ENCODE data around the gene PSAP. TPM values are rescaled to one million over a fixed set of nuclear protein-coding genes. Genes with fewer than 3 reads are reported as not detected.
A peak's percentile ranks its signal among the peaks of the same experiment; 100 is the strongest.

PSAP gene
- total RNA-seq, 1 donor from 2014 or later, result 1,262 TPM

DNA sequence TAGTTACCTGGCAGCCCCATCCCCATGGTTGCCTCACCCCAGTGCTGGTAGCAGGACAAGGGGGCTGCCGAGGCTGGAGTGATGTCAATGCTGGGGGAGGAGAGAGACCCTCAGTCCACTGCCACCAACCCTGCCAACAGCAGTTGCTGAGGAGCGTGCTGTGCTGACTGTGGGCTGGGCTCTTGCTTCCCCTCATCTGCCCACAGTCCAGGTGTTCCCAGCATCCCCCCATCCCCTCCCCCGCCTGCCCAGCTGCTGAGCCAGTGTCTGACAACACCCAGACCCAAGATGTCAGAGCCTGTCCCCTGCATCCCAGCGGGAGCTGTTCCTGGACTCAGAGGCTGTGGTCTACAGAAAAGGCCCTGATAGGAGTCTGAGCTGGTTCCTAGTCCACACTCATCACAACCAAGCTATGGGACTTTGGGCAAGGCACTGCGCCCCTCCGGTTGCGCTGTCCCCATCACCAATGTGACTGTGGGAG, 14.6 kb upstream of the PSAP start:
- Mint-ChIP-seq H3K27me3 (ENCODE audit: unreplicated experiment) (no peaks in the 10 kb centered on the region), H3K4me1 (ENCODE audit: unreplicated experiment) (peaks cover 23% of the 10 kb centered on the region)

GRCh38 chr10:71864911-71865361, 13.9 kb upstream of the PSAP start:
- Mint-ChIP-seq H3K27ac (ENCODE audit: unreplicated experiment) (no peak overlapping the region), H3K9me3 (ENCODE audit: unreplicated experiment) (no peaks in the 10 kb centered on the region), H3K36me3 (ENCODE audit: unreplicated experiment) (no peaks in the 10 kb centered on the region), H3K4me1 (ENCODE audit: unreplicated experiment) (peaks cover 30% of the 10 kb centered on the region), H3K4me3 (ENCODE audit: unreplicated experiment) (no peak overlapping the region), H3K27me3 (ENCODE audit: unreplicated experiment) (no peaks in the 10 kb centered on the region)
- no peak for DNase-seq (ENCODE audit: extremely low spot score, unreplicated experiment)
- TF ChIP-seq, protein P1, sequence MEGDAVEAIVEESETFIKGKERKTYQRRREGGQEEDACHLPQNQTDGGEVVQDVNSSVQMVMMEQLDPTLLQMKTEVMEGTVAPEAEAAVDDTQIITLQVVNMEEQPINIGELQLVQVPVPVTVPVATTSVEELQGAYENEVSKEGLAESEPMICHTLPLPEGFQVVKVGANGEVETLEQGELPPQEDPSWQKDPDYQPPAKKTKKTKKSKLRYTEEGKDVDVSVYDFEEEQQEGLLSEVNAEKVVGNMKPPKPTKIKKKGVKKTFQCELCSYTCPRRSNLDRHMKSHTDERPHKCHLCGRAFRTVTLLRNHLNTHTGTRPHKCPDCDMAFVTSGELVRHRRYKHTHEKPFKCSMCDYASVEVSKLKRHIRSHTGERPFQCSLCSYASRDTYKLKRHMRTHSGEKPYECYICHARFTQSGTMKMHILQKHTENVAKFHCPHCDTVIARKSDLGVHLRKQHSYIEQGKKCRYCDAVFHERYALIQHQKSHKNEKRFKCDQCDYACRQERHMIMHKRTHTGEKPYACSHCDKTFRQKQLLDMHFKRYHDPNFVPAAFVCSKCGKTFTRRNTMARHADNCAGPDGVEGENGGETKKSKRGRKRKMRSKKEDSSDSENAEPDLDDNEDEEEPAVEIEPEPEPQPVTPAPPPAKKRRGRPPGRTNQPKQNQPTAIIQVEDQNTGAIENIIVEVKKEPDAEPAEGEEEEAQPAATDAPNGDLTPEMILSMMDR (IDR thresholded peaks at IDR 0.05), result no peak

More for the DNA sequence above, 14.6 kb upstream of the PSAP start:
- H3K27ac Mint-ChIP-seq (ENCODE audit: unreplicated experiment), result no peak overlapping the region
- H3K4me3 Mint-ChIP-seq (ENCODE audit: unreplicated experiment), result no peak overlapping the region
- H3K36me3 Mint-ChIP-seq (ENCODE audit: unreplicated experiment), result no peaks in the 10 kb centered on the region
- TF ChIP-seq, protein P1 (IDR thresholded peaks at IDR 0.05), result no peak
- no peak for DNase-seq (ENCODE audit: extremely low spot score, unreplicated experiment)
- H3K9me3 Mint-ChIP-seq (ENCODE audit: unreplicated experiment), result no peaks in the 10 kb centered on the region

- H3K9me3 Mint-ChIP-seq (ENCODE audit: unreplicated experiment), result no peaks in the 10 kb centered on the region
- no peaks in the 10 kb centered on the region for H3K36me3 Mint-ChIP-seq (ENCODE audit: unreplicated experiment)
- H3K27ac Mint-ChIP-seq (ENCODE audit: unreplicated experiment), result no peak overlapping the region
- H3K4me3 Mint-ChIP-seq (ENCODE audit: unreplicated experiment), result no peak overlapping the region
- TF ChIP-seq, protein P1 (IDR thresholded peaks at IDR 0.05), result no peak
- DNase-seq (ENCODE audit: extremely low spot score, unreplicated experiment), result no peak
- no peaks in the 10 kb centered on the region for H3K27me3 Mint-ChIP-seq (ENCODE audit: unreplicated experiment)
- H3K4me1 Mint-ChIP-seq (ENCODE audit: unreplicated experiment), result peaks cover 34% of the 10 kb centered on the region
These were observed 12.2 kb upstream of the PSAP start for GRCh38 chr10:71863203-71863602.

DNA sequence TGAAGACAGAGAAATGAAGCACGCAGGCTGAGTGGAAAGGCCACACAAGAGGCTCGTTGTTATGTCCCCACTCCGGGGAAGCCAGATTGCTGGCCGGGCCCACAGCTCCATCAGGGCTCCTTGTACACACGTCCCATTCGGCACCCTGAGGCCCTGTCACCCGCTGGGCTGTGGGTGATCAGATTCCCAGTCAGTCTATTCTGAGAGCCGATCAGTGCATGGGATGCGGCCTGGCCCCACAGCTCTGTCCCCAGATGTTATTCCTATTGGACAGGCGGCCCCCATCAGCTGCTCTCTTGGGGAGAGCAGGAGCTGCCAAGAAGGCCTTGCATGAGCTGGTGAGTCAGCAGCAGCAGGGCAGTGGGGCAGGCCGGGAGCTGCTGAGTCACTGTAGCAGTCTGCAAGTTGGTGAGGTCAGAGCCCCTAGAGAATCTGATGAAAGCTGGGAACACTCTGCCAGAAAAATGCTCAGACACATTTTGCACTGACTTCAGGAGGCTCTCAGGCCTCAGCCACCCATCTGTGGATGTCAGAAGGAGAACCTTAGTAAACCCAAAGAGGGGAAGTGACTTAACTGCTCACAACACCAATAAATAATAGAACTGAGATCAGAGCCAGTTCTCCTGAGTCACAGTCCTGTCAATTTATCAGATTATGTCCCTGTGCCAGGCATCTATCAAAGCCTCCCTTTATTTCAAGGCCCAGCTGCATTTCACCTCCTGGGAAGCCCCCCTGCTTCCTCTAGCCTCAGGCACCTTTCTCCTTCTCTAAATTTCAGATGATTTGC, 9.4 kb upstream of the PSAP start:
- TF ChIP-seq, protein P1 (IDR thresholded peaks at IDR 0.05), result no peak
- DNase-seq (ENCODE audit: extremely low spot score, unreplicated experiment), result peak; percentile 98
- Mint-ChIP-seq H3K36me3 (ENCODE audit: unreplicated experiment) (no peaks in the 10 kb centered on the region), H3K27ac (ENCODE audit: unreplicated experiment) (peak overlapping the region; percentile 99), H3K27me3 (ENCODE audit: unreplicated experiment) (no peaks in the 10 kb centered on the region), H3K9me3 (ENCODE audit: unreplicated experiment) (no peaks in the 10 kb centered on the region), H3K4me1 (ENCODE audit: unreplicated experiment) (peaks cover 27% of the 10 kb centered on the region), H3K4me3 (ENCODE audit: unreplicated experiment) (peak overlapping the region; percentile 8)

Measured in osteocyte (in vitro differentiated cells).